HG02610 (cell line): Measurements from ENCODE around the gene TP53AIP1.

Experiments
- ATAC-seq: cut with Tn5 transposase; IDR thresholded peaks from one replicate; pipeline ENCODE4 v1.9.1; 2021; ENCODE audit warnings: mild to moderate bottlenecking, moderate library complexity; ENCODE audit not compliant: unreplicated experiment

Gene TP53AIP1

DNA sequence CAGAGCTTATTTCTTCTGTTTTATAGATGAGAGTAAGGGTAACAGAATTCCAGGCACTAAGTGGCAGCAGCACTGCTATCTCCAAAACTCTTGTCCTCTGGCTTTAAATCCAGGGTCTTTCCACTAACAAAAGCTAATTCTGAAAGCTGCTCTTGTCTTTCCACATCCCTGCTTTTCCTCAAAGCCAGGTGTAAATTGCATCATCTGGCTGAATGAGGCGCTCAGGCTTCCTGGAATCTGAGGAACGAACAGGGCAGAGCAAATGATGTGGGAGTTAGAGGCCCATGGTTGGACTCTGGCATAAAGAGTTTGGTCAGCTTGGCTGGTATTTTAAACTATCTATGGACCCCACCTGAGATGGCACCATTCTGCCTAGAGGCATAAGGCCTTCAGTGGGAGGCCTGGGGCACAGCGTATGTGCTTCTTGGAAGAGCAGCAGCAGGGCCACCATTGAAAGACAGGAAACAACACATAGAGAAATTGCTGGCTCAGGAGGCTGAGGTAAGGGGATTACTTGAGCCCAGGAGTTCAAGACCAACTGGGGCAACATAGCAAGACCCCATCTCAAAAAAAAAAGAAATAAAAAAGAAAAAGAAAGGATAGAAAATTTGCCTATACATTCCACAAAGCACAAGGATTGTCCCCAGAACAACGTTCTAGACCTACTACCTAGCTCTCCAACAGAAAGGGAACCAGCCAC lies 49.7 kb downstream of the TP53AIP1 start:
- ATAC-seq, result no peak

DNA sequence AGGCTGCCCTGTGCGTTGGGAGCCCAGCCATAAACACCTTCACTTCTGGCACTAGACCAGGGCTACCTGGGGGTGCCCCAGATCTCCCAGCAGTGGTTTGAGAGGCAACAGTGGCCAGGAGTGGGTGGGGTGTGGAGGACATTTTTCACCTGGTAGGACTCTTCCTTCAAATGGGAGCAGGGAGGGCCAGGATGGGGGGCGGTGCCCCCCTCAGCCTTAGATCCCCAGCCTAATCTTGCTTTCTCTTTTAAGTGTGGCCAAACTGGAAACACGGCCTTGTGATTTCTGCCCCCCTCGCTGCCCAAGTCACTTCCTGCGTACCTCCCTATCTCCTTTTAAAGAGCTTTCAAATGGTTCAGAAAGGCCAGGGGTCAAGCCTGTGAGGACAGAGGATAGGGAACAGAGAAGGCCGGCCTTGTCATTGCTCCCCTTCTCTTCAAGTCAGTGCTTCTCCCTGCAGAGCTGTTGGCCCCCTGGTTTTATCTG lies 50.7 kb downstream of the TP53AIP1 start:
- no peak for ATAC-seq

DNA sequence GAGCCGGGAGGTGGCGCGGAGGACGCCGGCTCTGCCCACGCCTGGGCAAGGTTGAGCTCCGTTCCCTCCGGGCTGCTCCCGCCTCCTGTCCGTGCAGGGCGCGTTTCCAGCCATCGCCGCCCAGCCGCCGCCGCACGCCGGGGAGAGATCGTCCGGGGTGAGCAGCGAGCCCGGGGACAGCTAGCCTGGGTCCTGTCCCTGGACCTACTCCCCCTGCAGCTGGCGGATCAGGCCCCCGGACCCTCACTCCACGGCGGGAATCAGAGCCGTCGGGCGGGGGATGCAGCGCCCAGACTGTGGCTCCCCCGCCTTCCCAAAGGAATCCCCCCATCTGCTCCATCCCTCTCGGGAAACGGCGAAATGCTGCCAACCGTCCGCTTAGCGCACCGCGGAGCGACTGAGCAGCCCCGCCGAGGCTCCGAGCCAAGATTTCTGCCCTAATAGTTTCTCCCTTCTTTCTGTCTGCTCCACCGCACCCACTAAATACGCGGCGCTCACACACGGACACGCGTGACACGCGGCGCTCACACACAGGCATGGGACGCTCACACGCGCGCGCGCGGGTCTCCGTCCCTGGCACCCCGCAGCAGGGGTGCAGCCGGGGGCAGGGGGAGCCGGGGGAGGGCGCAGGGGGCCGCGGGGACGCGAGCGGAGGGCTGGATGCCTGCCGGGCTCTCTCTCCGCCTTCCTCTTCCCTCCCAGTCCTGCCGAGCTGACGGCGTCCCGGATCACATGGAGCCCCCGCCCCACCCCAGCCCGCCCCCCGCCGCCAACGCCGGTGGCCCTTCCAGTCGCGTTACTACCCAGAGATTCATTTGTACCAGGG lies 51.9 kb downstream of the TP53AIP1 start, which contains the start of gene KCNJ5:
Gene KCNJ5, plus strand, starts transcription at position 814 of the 826 bp plus-strand sequence. CDS start 19,918 bp downstream, outside the sequence.
- no peak for ATAC-seq

DNA sequence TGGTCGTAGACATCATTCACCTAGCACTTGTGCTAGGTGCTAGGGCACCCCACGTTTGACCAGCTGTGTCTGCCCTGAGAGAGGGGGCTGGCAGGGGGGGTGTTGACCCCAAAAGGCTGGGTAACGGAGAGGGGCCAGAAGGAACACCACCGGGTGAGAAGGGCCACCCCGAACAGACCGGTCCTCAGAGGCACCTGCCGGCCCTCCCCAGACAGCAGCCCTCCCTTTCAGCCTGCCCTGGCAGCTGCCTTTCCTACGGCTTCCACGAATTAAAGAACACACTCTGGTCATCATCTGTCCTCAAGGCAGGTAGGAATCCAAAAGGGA lies 52.5 kb downstream of the TP53AIP1 start:
- no peak for ATAC-seq

DNA sequence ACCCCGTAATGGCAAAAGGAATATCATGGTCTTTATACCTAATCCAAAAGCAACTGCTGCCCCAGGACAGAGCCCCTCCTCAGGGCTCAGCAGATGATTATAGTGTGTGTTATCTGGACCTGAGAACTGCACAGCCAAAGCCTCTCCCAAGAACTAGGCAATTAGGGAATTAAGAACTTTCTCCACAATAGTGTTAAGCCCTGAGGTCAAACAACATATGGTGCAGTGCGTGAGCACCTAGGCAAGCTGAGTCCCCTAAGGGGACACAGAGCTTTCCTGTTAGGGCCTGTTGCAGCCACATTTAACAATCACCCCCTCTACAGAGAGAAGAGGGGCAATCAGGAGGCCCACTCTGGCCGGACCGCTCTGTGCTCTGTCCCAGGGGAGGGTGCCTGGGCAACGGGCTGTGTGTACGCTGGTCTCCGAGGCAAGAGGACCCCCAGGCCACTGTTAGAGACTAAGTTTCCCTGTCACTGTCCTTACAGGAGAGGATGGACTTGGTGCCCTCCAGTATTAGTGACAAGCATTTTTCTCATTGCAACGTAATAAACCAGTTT lies 52.9 kb downstream of the TP53AIP1 start:
- ATAC-seq, result no peak

DNA sequence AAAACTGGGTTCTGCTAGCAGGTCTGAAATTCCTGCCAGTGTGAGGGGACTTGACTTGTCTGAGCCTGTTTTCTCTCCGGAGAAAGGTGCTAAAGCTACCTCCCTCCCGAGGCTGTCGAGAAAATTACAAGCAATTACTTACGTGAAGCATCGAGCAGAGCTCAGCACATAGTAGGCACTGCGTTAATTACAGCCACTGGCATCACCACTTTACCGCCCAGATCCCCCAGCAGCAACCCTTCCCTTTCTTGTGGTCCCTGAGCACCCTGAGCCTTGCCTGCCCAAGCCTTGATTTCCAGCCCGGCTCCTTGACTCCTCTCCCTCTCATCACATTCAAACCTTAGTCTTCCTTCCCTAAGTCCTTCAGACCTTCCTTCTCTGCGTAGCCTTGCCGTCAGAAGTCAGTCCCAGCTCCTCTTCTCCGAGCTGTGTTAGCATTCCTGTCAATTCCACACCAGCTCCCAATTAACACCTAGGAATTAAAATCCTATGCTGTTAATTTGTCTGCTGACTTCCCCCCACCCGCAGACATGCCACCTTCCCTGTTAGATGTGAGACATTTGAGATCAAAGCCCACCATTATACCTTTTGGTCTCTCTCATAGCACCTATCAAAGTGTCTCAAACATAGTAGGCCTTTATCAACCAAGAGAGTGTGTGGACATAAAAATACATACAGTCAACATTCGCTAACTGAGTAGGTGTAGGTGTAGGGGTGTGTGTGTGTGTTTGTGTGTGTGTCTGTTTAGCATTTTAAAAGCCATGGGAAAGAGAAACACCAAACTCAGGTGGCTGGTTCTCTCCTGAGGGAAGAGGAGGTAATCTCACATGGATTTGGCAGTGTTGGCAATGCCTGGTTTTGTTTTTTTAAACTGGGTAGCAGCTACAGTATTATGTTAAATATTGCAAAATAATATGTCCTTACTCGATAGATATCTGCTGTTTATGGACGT lies 54.4 kb downstream of the TP53AIP1 start:
- no peak for ATAC-seq

DNA sequence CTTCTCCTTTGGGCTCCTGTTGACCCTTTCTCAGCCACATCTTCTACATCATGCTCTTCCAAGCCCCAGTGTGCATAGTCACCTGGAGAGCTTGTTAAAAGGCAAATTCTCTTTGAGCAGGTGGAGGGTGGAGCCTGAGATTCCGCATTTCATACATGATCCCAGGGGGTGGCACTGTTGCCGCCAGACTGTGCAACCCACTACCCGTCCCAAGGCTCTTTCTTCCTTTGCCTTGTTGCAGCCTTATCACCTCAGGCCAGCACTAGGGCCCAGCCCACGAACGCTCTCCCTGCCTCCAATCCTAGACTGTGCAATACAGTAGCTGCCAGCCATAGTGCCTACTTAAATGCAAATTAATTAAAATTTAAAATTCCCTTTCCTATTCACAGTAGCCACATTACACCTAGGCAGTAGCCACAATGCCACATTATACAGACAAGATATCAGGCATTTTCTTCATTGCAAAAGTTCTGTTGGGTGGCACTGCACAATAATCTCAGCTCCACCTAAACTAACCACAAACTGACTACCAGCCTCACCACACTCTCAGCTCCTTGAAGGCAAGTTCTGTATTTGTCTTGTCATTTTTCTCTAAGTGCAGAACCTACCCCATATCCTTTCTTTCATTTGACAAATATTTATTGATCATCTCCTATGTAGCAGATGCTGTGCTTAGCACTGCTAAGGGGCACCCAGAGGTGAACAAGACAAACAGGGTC lies 56.1 kb downstream of the TP53AIP1 start:
- no peak for ATAC-seq
